HFF-Myc (cell line): ENCODE results near the gene RPEL1.
"Not testable (repeated sequence)": the region's sequence is repeated elsewhere in the genome, so short reads cannot be mapped to it uniquely, and the experiment has no call there.

Experiments
- DNase-seq: peaks from one replicate; pipeline ENCODE4 v3.0.0-alpha.2; 2011; ENCODE audit warnings: low read depth; ENCODE audit errors: extremely low read depth
- H3K4me3 ChIP-seq: replicated peaks from 2 replicates; pipeline ENCODE4 v1.5.1; 2011; ENCODE audit warnings: low read depth, mild to moderate bottlenecking, control low read depth, low read length
- TF ChIP-seq, protein P1 (sequence below): IDR thresholded peaks from 2 replicates; pipeline ENCODE4 v1.5.1; 2012; ENCODE audit warnings: mild to moderate bottlenecking, low read depth, low read length, control low read depth; ENCODE audit errors: missing control alignments

The RPEL1 gene

DNA sequence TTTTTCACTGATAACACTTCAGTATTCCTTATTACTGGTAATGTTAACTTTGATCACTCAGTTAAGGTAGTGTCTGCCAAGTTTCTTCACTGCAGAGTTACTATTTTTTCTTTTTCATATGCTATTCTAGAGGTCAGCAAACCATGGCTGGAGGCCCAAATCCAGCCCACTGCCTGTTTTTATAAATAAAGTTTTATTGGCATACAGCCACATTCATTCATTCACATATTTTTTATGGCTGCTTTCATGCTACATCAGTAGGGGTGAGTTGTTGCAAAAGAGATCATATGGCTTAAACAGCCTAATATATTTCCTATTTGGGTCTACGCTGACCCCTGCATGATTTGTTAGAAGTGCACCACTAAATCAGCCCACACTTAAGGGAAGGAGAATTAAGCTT lies 10.9 kb downstream of the RPEL1 start:
- TF ChIP-seq, protein P1, sequence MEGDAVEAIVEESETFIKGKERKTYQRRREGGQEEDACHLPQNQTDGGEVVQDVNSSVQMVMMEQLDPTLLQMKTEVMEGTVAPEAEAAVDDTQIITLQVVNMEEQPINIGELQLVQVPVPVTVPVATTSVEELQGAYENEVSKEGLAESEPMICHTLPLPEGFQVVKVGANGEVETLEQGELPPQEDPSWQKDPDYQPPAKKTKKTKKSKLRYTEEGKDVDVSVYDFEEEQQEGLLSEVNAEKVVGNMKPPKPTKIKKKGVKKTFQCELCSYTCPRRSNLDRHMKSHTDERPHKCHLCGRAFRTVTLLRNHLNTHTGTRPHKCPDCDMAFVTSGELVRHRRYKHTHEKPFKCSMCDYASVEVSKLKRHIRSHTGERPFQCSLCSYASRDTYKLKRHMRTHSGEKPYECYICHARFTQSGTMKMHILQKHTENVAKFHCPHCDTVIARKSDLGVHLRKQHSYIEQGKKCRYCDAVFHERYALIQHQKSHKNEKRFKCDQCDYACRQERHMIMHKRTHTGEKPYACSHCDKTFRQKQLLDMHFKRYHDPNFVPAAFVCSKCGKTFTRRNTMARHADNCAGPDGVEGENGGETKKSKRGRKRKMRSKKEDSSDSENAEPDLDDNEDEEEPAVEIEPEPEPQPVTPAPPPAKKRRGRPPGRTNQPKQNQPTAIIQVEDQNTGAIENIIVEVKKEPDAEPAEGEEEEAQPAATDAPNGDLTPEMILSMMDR, result no peak
- no peak overlapping the region for H3K4me3 ChIP-seq
- no peak for DNase-seq

DNA sequence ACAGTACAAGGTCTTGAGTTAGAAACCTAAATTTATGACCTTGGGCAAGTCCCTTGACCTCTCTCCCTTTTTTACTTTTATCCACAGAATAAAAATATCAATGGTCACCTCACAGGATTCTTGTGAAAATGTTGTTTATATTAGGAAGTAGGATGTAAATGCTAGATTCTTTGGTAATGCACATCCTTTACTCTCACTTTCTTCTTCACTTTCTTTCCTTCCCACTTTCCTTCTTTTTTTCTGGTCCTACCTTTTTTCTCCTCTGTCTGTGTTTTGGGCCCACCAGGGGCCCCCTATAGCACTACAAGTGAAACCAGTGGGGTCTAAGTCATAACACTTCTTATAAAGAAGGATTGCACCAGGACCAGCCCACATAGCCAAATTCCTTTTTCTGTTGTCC lies 12.1 kb downstream of the RPEL1 start:
- DNase-seq, result no peak
- no peak overlapping the region for H3K4me3 ChIP-seq
- TF ChIP-seq, protein P1, result no peak

DNA sequence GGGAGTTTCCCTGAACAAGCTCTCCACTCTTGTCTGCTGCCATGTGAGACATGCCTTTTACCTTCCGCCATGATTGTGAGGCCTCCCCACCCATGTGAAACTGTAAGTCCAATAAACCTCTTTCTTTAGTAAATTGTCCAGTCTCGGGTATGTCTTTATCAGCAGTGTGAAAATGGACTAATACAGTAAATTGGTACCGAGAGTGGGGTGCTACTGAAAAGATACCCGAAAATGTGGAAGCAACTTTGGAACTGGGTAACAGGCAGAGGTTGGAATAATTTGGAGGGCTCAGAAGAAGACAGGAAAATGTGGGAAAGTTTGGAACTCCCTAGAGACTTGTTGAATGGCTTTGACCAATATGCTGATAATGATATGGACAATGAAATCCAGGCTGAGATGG lies 13.2 kb downstream of the RPEL1 start:
- not testable (repeated sequence) for H3K4me3 ChIP-seq, DNase-seq

DNA sequence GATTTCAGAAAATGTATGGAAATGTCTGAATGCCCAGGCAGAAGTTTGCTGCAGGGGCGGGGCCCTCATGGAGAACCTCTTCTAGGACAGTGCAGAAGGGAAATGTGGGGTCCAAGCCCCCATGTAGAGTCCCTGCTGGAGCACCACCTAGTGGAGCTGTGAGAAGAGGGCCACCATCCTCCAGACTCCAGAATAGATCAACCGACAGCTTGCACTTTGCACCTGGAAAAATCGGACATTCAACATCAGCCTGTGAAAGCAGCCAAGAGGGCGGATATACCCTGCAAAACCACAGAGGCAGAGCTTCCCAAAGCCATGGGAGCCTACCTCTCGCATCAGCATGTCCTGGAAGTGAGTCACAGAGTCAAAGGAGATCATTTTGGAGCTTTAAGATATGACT lies 14.3 kb downstream of the RPEL1 start:
- no peak for DNase-seq
- TF ChIP-seq, protein P1, result no peak
- no peak overlapping the region for H3K4me3 ChIP-seq

DNA sequence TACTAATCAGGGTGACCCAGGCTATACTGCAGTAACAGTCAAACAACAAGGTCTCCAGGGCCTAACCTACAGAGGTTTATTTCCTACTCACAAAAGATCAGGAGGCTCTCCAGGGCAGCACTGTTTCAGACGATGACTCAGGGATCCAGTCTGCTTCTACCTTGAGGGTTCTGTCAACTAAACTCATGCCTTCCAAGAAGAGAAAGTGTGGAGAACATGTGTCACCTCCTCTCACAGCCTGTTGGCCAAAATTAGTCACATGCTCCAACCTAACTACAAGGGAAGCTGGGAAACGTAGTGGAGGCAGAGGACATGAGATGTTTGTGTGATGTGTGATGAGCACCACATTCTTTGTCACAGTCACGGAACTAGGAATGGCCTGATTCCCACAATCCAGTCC lies 16.5 kb downstream of the RPEL1 start:
- TF ChIP-seq, protein P1, result no peak
- DNase-seq, result no peak
- H3K4me3 ChIP-seq, result no peak overlapping the region

DNA sequence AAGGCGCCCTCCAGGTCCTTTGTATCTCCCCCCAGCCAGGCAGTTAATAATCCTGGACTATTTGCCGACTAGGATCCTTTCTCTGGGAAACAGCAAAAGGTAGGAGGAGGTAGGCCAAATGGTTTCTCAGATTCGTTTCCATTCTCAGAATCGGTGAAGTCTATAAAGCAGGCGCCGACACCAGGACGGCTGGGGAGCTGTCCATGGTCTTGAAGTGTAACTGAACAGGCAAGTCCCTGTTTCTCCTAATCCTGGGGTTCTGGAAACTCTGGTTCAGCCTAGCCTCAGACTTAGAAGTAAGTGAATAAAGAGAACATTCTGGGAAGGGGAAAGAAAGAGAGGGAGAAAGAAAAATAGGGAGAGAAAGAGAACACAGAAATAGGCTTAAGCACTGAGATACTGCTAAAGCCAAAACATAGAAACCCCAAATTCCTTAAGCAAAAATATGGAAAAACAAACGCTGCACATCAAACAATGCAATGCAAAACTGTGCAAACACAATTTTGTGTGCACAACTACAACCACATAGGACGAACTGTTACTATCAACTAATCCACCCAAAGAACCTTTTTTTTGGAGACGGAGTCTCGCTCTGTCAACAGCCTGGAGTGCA lies 20.1 kb downstream of the RPEL1 start:
- DNase-seq, result no peak
- TF ChIP-seq, protein P1, result no peak
- no peak overlapping the region for H3K4me3 ChIP-seq

DNA sequence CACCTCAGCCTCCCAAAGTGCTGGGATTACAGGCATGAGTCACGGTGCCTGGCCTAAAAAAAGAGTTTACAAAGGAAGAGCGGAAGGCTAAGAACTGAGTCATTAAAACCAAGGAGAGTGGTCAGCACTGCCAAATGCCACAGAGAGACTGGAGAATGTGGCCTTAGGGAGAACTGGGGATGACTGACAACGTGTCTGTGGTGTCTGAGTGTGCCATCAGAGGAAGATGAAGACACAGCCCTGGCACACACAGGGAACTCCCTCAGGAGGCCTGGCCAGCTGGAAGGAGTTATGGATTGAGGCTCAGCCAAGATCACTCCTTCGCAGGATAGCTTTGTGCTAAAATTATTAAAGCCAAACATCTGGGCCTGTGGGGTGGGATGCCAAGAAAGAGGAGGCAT lies 27.4 kb downstream of the RPEL1 start:
- no peak overlapping the region for H3K4me3 ChIP-seq
- TF ChIP-seq, protein P1, result no peak
- peak; percentile 98 for DNase-seq
